Fibroblast of mammary gland (primary cell): ENCODE measurements around the gene NCKIPSD.
A peak's percentile ranks its signal among the peaks of the same experiment; 100 is the strongest.

Experiments used
- DNase-seq: peaks from one replicate; pipeline ENCODE4 v3.0.0-alpha.2; 2010; ENCODE audit warnings: low read depth
- H3K4me3 ChIP-seq: 2 replicates; pipeline ENCODE4 v1.5.1; 2011; ENCODE audit warnings: low read depth, mild to moderate bottlenecking, low read length, moderate library complexity; ENCODE audit not compliant: control insufficient read depth
- CTCF ChIP-seq: conservative IDR thresholded peaks from 2 replicates; pipeline ENCODE4 v1.5.1; 2011; ENCODE audit warnings: low read depth, low read length, inconsistent platforms; ENCODE audit not compliant: control insufficient read depth, insufficient read depth

The NCKIPSD gene

GRCh38 chr3:48696156-48696555 lies 10.4 kb upstream of the NCKIPSD start:
- no peak for TF ChIP-seq CTCF
- DNase-seq, result no peak
- no peak overlapping the region for H3K4me3 ChIP-seq

GRCh38 chr3:48695393-48695753 lies 9.7 kb upstream of the NCKIPSD start:
- DNase-seq, result peak; percentile 87
- no peak for TF ChIP-seq CTCF
- peak overlapping the region; percentile 52 for H3K4me3 ChIP-seq

GRCh38 chr3:48694610-48695392 lies 9.1 kb upstream of the NCKIPSD start:
- no peak for TF ChIP-seq CTCF
- peak overlapping the region; percentile 52 for H3K4me3 ChIP-seq
- peak; percentile 90 for DNase-seq

- H3K4me3 ChIP-seq, result peak overlapping the region; percentile 52
- DNase-seq, result no peak
- no peak for TF ChIP-seq CTCF
Measured at GRCh38 chr3:48693826-48694225, 8.1 kb upstream of the NCKIPSD start.

- no peak for TF ChIP-seq CTCF
- DNase-seq, result no peak
- H3K4me3 ChIP-seq, result no peak overlapping the region
Measured at GRCh38 chr3:48692551-48692950, 6.8 kb upstream of the NCKIPSD start.

- TF ChIP-seq CTCF, result no peak
Measured at GRCh38 chr3:48690846-48691458, 5.2 kb upstream of the NCKIPSD start.

GRCh38 chr3:48689384-48689783 lies 3.7 kb upstream of the NCKIPSD start:
- H3K4me3 ChIP-seq, result no peak overlapping the region
- no peak for DNase-seq
- no peak for TF ChIP-seq CTCF

More at GRCh38 chr3:48690846-48691458, 5.2 kb upstream of the NCKIPSD start:
- no peak for DNase-seq
- H3K4me3 ChIP-seq, result no peak overlapping the region
